BE2C (cell line): ENCODE results near the gene MYLK3.
"Not testable (repeated sequence)": the region's sequence is repeated elsewhere in the genome, so short reads cannot be mapped to it uniquely, and the experiment has no call there.

ENCODE experiments used
- DNase-seq: peaks from one replicate; pipeline ENCODE4 v3.0.0-alpha.2; 2020
- H3K27me3 ChIP-seq: fragments of 250-450 bp; sonication (Bioruptor Pico); 2 replicates; pipeline ENCODE4 v1.5.1; 2020; ENCODE audit warnings: mild to moderate bottlenecking
- H3K36me3 ChIP-seq: fragments of 250-450 bp; sonication (Bioruptor Pico); 2 replicates; pipeline ENCODE4 v1.5.1; 2020; ENCODE audit warnings: mild to moderate bottlenecking
- H3K4me1 ChIP-seq: fragments of 250-450 bp; sonication (Bioruptor Pico); 2 replicates; pipeline ENCODE4 v1.5.1; 2020
- H3K4me3 ChIP-seq: 2 replicates; pipeline ENCODE4 v1.5.1; 2011; ENCODE audit warnings: low read depth, low read length
- H3K9me3 ChIP-seq: fragments of 250-450 bp; sonication (Bioruptor Pico); 2 replicates; pipeline ENCODE4 v1.5.1; 2020
- TF ChIP-seq, protein P1 (sequence below): IDR thresholded peaks from 2 replicates; pipeline ENCODE4 v1.5.1; 2012; ENCODE audit warnings: mild to moderate bottlenecking, low read depth, low read length

MYLK3 gene

DNA sequence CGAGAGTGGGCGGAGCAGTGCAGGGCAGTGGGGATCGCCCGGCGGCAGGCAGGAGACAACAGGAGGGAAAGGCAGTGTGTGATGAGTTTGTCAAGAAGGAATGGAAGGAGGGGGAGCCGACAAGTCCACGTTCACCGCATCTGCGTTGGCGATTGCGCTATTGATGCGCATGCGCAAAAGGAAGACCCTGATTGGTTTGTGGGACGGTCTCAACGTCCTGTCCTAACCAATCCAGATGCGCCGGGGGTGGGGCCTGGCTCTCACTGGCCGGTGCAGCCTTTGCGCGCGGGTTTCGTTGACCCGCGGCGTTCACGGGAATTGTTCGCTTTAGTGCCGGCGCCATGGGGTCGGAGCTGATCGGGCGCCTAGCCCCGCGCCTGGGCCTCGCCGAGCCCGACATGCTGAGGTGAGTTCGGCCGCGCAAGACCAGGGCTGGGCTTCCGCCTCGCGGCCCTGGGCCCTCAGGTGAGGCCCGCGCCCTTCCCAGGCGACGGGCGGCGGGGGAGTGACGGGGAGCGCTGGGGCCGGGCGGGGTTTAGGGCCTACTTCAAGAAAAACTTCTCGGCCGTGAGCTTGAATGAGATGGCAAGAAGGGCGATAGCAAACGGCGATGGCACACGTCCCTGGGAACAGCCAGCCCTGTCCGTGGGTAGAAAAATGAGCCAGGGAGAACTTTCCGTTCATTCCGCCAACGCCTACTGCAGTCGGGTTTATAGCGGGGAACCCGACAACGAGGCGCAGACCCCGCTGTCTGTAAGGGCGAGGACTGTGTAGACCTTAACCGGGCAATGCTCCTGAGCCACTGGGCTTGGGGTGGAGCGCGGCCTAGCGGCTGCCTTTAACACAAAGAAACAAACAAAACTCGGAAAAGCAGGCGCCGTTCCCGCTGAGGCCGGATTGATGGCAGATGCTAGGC is 58.5 kb downstream of the MYLK3 start, which contains the start of gene ORC6:
Gene ORC6 (plus strand): TSS at position 295 of the 916 bp plus-strand sequence. CDS start 47 bp downstream, at position 342.
- H3K9me3 ChIP-seq: no peaks in the 10 kb centered on the region
- H3K27me3 ChIP-seq: no peaks in the 10 kb centered on the region
- TF ChIP-seq, protein P1, sequence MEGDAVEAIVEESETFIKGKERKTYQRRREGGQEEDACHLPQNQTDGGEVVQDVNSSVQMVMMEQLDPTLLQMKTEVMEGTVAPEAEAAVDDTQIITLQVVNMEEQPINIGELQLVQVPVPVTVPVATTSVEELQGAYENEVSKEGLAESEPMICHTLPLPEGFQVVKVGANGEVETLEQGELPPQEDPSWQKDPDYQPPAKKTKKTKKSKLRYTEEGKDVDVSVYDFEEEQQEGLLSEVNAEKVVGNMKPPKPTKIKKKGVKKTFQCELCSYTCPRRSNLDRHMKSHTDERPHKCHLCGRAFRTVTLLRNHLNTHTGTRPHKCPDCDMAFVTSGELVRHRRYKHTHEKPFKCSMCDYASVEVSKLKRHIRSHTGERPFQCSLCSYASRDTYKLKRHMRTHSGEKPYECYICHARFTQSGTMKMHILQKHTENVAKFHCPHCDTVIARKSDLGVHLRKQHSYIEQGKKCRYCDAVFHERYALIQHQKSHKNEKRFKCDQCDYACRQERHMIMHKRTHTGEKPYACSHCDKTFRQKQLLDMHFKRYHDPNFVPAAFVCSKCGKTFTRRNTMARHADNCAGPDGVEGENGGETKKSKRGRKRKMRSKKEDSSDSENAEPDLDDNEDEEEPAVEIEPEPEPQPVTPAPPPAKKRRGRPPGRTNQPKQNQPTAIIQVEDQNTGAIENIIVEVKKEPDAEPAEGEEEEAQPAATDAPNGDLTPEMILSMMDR: peak; percentile 71
- no peaks in the 10 kb centered on the region; the same call in 1 of the 2 replicates for H3K4me1 ChIP-seq
- H3K4me3 ChIP-seq: peak within 1 kb of the TSS; percentile 89
- H3K36me3 ChIP-seq: peaks cover 24% of the 10 kb centered on the region
- peak; percentile 99 for DNase-seq

DNA sequence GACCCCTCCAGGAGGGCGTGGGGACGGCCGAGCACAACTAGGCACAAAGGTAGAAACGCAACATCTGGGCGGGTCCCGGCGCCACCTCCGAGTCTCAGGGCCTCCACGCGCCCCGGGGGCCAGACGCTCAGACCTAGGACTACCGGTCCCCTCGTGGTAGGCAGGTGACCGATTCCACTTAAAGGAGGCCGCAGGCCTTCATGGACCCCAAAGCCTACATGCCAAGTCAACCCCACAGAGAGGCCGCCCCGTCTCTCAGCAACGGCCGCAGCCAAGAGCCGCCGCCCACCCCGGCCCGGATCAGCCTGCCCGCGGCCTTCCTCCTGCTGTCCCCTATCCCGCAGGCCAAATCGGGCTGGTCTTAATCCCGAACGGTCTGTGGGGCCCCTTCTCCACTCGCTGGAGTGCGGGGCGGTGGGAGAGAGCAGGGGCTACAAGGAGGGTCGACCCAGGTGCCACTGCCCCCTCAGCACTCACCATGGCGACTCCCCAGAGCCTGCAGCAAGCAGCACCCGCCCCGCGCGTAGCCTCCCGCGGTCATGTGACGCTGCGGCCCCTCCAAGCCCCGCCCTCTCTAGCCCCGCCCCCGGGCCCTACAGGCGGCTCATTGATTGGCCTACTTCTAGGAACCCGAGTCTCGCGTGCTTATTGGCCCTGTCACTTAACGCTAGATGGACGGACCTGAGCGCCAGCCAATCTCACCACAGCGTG is 59.3 kb downstream of the MYLK3 start, which contains the start of gene VPS35:
Gene VPS35 (minus strand): TSS at position 525 of the 711 bp plus-strand sequence. CDS start 45 bp downstream, at position 480.
- TF ChIP-seq, protein P1: peak; percentile 47
- Histone ChIP-seq H3K4me3 (peak within 1 kb of the TSS; percentile 89), H3K27me3 (no peaks in the 10 kb centered on the region), H3K36me3 (peaks cover 23% of the 10 kb centered on the region), H3K9me3 (no peaks in the 10 kb centered on the region), H3K4me1 (no peaks in the 10 kb centered on the region; the same call in 1 of the 2 replicates)
- DNase-seq: peak; percentile 100

DNA sequence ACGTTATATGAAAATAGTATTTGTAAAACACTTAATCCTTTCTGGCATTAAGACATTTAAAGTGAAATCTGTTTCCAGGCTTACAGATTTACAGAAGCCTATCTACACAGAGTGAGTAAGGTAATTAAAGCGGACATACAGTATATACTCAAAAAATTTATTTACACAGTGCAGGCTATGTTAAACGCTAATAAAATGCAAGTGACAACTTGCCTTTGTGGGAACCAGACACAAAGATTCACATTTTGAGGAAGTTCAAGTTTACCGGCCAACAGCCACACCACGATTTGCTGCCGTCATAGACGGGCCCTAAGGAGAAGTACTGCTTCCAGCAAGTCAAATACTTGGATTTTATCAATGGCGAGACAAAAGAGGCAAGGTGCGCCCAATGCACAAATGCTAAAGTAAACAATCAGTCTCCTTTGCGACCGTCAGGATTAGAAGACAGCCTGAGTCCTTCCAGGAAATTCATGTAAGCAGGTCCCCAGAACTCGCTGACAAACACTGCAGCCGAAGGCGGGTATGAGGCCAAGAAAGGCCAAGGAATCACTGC is 60.0 kb downstream of the MYLK3 start:
- Histone ChIP-seq H3K4me3 (peak overlapping the region; percentile 89), H3K4me1 (no peaks in the 10 kb centered on the region; the same call in 1 of the 2 replicates), H3K36me3 (peaks cover 20% of the 10 kb centered on the region), H3K9me3 (no peaks in the 10 kb centered on the region), H3K27me3 (no peaks in the 10 kb centered on the region)
- no peak for DNase-seq
- TF ChIP-seq, protein P1: no peak

DNA sequence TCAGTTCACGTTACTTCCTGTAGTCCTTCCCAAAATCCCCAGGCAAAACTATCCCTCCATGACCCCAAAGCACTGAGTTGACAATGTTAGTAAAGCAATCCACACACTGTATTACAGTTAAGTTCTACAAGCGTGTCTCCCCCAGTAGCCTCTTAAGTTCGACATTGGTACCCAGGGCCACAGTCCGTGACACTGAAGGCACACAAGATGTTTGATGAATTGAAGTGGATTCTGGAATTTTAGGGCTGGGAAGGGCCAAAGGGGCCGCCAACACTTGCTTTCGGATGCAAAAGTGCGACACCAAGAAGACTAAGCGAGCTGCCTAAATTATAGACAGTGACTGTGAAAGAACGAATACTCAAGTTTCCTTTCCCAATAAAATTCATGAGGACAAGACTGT is 60.7 kb downstream of the MYLK3 start:
- TF ChIP-seq, protein P1: no peak
- Histone ChIP-seq H3K4me3 (peak overlapping the region; percentile 89), H3K36me3 (peaks cover 16% of the 10 kb centered on the region), H3K4me1 (no peaks in the 10 kb centered on the region; the same call in 1 of the 2 replicates), H3K27me3 (no peaks in the 10 kb centered on the region), H3K9me3 (no peaks in the 10 kb centered on the region)
- DNase-seq: no peak

DNA sequence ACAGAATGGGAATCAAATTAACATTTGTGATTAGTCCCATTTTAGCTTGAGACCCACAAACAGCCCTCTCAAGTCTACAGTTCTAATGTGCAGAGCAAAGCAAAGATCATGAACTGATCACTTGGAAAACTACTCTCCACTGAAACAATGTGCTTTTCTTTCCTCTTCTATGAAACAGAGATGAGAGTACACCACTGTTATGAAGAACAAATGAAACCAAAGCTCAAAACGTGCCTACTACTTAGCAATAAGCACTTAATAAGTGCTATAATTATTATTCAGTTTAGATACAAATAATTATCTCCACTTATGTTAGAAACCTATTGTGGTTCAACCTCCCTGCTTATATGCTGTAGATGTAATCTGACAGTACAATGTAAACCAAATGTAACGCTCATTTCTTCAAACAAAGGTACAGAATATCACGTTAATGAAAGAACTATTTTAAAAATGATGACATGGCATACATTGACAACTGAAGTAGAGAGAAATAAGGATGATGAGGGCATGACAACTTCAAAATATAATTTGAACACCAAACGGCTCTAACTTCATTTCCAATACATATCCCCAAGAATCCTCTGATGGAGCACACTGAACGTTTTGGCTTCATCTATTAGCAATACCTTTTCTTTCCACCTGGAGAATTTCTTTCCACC is 61.2 kb downstream of the MYLK3 start:
- no peak for DNase-seq
- Histone ChIP-seq H3K4me1 (no peaks in the 10 kb centered on the region; the same call in 1 of the 2 replicates), H3K27me3 (no peaks in the 10 kb centered on the region), H3K4me3 (no peak overlapping the region), H3K36me3 (peaks cover 10% of the 10 kb centered on the region), H3K9me3 (no peaks in the 10 kb centered on the region)
- TF ChIP-seq, protein P1: no peak

DNA sequence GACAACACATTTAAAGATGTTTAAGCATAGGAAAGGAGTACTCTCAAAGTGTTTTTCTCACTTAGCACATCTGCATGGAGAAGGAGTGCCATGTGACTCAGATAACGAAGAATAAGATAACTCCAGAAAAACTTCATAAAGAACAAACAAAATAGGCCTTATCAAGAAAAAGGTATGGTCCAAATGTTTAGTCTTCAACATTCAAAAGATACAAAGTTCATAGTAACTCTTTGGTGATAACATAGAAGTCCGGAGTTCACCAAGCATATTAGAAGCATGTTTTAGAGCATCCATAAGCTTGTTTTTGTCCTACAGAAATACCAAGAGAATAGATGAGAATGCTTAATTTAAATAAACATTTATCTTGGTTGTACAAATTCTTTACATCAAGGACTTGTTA is 66.3 kb downstream of the MYLK3 start:
- H3K4me3 ChIP-seq, H3K36me3 ChIP-seq, H3K4me1 ChIP-seq, H3K27me3 ChIP-seq, H3K9me3 ChIP-seq, DNase-seq: not testable (repeated sequence)

DNA sequence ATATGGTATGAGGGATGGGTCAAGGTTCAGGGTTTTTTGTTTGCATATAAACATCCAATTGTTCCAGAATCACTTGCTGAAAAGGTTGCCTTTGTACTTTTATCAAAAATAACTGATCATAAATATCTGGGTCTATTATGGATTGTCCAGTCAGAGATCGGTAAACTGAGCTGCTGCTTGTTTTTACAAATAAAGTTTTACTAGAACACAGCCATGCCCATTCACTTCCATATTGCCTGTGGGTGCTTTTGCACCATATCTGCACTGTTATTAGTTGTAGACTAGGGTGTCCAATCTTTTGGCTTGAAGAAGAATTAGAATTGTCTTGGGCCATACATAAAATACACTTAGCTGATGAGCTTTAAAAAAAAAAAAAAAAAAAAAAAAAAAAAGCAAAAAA is 70.2 kb downstream of the MYLK3 start:
- not testable (repeated sequence) for H3K4me3 ChIP-seq, H3K9me3 ChIP-seq, H3K4me1 ChIP-seq, H3K27me3 ChIP-seq, DNase-seq, H3K36me3 ChIP-seq
